GM12872 (cell line): ENCODE results near the gene GATA3.

Experiments used
- CTCF ChIP-seq: IDR thresholded peaks from 3 replicates; pipeline ENCODE4 v1.5.1; 2011; ENCODE audit warnings: low read depth, mild to moderate bottlenecking, low read length, moderate library complexity; ENCODE audit not compliant: insufficient read depth

The GATA3 gene

DNA sequence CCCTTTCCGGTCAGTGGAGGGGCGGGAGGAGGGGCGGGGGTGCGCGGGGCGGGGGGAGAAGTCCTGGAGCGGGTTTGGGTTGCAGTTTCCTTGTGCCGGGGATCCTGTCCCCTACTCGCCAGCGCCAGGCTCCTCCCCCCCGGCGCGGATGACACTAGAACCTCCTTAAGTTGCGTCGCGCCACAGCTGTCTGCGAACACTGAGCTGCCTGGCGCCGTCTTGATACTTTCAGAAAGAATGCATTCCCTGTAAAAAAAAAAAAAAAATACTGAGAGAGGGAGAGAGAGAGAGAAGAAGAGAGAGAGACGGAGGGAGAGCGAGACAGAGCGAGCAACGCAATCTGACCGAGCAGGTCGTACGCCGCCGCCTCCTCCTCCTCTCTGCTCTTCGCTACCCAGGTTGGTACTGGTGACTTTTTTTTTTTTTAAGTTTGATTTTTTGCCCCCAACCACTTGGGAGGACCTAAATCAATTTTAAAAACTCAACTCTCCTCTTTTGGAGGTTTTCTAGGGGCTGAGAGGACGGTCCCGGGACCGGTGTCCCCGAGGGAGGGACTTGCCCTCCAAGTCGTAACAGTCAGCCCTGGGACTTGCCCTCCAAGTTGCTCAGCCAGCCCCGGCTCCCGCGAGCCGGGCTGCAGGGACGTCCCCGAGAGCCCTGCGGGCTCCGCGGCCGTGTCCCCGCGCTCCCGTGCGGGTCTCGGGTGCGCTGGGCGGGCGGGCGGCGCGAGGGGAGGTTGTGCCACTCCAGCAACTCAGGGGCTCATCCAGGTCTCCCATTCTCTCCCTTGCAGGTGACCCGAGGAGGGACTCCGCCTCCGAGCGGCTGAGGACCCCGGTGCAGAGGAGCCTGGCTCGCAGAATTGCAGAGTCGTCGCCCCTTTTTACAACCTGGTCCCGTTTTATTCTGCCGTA, at the start of gene GATA3:
Gene GATA3, plus strand, starts transcription at position 195 of the 914 bp plus-strand sequence. CDS start 968 bp downstream, outside the sequence.
- no peak for TF ChIP-seq CTCF

- TF ChIP-seq CTCF: no peak
Measured at GRCh38 chr10:8006274-8006999, 48.1 kb upstream of the GATA3 start.

DNA sequence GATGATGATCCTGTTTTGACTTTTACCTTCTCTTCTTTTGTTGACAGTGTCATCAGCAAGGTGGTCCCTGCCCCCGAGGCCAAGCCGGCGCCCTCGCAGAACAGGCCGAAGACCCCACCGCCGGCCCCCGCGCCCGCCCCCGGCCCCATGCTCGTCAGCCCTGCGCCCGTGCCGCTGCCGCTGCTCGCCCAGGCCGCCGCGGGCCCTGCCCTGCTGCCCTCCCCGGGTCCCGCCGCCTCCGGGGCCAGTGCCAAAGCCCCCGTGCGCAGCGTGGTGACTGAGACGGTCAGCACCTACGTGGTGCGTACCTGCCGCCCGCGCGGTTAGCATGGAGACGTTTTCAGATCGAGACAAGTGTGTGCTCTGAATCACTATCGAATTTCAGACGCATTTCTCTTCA, 45.5 kb upstream of the GATA3 start:
- no peak for TF ChIP-seq CTCF

- TF ChIP-seq CTCF: no peak
Measured at GRCh38 chr10:8013006-8013405, 41.5 kb upstream of the GATA3 start.

DNA sequence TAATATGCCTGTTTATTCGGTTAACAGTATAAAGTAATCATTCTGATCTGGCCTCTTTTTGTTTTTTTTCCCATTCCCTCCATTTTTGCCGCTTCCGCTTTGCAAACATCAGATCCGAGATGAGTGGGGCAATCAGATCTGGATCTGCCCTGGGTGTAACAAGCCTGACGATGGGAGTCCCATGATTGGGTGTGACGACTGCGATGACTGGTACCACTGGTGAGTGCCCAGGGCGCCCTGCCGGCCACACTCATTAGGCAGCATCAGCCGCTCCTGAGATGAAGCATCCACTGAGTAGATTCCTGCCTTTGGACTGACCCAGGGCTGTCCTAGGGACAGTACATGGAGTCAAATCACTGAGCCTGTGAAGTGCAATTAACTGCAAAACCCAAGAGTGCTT, 40.9 kb upstream of the GATA3 start:
- no peak for TF ChIP-seq CTCF

GRCh38 chr10:8014649-8015048, 39.8 kb upstream of the GATA3 start:
- TF ChIP-seq CTCF: no peak

GRCh38 chr10:8017277-8017676, 37.2 kb upstream of the GATA3 start:
- TF ChIP-seq CTCF: no peak
